NCI-H82 (cell line): ENCODE data around the gene LHX2.
"Not testable (repeated sequence)": the region's sequence is repeated elsewhere in the genome, so short reads cannot be mapped to it uniquely, and the experiment has no call there.

ENCODE experiments used
- DNase-seq: peaks from one replicate; lab custom pipeline; 2025; lab: John Stamatoyannopoulos, UW

The LHX2 gene, protein sequence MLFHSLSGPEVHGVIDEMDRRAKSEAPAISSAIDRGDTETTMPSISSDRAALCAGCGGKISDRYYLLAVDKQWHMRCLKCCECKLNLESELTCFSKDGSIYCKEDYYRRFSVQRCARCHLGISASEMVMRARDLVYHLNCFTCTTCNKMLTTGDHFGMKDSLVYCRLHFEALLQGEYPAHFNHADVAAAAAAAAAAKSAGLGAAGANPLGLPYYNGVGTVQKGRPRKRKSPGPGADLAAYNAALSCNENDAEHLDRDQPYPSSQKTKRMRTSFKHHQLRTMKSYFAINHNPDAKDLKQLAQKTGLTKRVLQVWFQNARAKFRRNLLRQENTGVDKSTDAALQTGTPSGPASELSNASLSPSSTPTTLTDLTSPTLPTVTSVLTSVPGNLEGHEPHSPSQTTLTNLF

GRCh38 chr9:124011460-124012301, at the start of gene LHX2:
Gene LHX2, plus strand, starts transcription at chr9:124011768. Its CDS starts 581 bp downstream, at chr9:124012349.
- DNase-seq: peak; percentile 95

GRCh38 chr9:123964761-123965160, 46.8 kb upstream of the LHX2 start:
- no peak for DNase-seq

DNA sequence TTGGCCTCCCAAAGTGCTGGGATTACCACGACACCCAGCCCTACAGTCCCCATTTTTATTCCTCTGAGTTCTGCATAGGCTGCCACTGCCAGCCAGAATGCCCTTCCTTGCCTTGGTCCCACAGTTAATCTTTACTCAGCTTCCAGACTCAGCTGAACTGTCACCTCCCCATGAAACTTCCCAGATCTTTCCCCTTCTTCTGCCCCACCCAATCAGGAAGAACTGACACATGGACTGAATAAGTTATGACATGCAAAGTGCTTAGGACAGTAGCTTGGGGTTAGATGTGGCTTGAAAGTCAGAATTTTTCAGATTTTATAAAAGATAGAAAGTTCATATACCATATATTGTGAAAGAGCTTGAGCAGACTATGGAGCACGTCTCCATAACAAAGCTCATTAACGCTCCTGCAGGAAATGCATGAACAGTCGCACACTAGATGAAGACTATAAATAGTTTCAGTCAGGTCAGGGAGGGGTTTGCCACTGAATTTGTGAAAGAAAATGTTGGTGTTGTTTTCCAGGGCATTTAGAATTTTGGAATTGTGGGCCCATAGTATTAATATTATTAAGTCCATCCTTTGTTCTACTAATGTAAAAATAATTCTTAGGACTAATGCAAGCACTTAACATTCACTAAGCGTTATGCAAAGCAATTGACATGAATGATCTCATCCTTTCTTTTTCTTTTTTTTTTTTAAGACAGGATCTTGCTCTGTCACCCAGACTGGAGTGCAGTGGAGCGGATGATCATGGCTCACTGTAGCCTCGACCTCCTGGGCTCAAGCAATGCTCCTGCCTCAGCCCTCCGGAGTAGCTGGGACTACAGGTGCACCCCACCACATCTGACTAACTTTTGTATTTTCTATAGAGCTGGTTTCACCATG, 45.5 kb upstream of the LHX2 start:
- DNase-seq: no peak

GRCh38 chr9:123967323-123967722, 44.2 kb upstream of the LHX2 start:
- DNase-seq: no peak

- DNase-seq: no peak
Measured at GRCh38 chr9:123972618-123973017, 39.0 kb upstream of the LHX2 start.

DNA sequence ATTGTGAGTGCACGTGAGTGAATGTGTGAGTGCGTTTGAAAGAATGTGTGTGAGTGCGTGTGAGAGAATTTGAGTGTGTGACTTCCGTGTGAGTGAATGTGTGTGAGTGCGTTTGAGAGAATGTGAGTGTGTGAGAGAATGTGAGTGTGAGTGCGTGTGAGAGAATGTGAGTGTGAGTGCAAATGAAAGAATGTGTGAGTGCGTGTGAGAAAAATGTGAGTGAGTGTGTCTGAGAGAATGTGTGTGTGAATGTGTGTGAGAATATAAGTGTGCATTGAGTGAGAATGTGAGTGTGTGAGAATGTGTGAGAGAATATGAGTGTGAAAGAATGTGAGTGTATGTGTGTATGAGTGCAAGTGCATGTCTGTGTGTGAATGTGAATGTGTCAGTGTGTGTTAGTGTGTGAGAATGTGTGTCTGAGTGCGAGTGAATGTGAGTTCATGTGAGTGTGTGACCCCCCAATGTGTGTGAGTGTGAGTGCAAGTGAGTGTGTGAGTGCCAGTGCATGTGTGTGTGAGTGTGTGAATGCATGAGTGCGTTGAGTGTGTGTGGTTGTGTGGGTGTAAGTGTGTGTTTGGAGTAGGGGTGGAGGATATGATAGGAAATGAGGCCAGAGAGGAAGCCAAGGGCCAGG, 37.9 kb upstream of the LHX2 start:
- DNase-seq: no peak

DNA sequence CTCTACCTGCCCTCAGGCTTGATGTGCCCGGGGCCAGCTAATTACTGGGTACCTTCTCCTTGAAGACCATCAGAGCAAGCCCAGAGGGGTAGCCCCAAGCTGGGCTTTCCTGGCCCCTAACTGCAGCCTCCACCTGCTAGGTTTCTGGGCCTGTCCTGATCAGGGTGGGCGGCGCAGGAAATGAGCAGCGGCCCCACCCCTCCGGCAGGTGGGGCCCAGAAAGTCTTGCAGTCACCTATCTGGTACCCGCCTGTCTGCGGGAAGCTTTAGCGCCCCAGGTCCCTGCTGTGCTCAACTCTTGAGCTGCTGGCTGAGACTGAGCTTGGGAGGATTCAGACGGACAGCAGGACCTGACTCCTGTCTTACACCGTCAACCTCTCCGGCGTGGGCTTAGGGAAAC, 37.1 kb upstream of the LHX2 start:
- DNase-seq: no peak

DNA sequence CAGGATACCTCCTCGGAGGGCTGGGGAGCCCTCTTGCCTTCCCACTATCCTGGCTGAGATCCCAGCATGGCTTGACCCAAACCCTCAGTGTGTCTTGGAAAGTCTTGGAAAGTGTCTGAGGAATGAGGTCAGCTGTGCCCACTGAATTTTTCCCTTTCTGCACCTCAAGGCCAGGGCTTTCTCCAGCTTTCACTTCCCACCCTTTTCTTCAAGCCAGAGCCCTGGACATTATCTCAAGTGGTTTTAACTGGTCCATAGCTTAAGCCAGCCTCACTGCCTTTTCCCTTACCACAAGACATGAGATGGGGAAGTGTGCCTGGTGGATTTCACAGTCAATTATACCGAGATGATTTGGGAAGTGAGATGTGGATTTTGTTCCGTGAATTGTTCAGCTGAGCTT, 35.7 kb upstream of the LHX2 start:
- no peak for DNase-seq

DNA sequence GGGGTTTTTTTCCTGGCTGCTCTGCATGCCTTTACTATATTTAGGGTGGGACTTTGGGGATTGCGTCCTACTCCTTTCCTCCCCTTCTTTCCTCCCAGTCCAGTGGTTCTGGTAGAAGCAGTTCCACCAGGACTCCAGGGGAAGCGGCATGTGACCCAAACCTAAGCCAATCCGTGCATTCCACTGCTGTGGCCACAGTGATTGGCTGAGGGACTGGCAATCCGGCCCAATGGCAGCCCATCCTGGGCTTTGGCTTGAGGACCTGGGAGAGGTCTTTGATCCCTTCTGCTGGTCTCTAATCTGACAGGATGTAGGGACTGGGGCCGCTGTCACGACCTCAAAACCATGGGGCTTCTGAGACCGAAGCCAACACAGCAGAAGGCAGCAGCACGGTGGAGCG, 35.0 kb upstream of the LHX2 start:
- DNase-seq: not testable (repeated sequence)

DNA sequence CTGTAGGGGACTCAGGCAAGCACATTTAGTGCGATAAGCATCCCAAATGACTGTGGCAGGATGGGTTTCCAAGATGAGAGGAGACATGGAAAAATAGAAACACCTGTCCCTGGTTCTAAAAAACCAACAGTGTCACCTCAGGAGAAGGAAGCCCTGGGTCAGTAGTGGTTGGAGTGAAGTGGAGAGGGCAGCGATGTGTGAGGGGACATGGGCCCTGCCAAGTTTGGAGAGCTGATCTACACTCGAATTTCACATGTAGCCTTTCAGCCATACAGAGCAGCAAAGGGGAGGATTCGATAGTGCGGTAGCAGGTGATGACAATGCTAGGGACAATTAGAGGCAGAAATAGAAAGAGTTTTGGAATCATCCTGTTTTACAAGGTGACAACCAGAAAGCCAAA, 32.6 kb upstream of the LHX2 start:
- DNase-seq: no peak

DNA sequence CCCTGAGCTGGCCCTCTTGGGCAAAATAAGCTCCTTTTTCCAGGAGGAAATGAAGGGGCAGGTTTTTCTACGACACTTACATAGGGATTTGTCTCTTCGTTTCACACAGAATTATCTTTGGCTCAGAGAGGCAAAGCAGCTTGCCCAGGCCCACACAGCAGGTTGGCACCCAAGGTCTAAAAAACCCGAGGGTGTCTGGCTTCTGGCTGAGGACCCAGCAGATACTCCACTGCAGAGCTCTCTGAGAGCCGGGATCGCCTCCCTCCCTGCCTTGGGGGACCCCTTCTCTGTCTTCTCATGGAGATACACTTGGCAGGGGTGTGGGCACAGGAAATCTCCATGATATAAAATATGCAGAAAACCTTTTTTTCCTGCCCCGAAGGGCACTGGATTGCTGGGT, 29.0 kb upstream of the LHX2 start:
- no peak for DNase-seq

- no peak for DNase-seq
Measured at GRCh38 chr9:123983047-123983446, 28.5 kb upstream of the LHX2 start.

GRCh38 chr9:123984802-123985201, 26.8 kb upstream of the LHX2 start:
- DNase-seq: no peak

DNA sequence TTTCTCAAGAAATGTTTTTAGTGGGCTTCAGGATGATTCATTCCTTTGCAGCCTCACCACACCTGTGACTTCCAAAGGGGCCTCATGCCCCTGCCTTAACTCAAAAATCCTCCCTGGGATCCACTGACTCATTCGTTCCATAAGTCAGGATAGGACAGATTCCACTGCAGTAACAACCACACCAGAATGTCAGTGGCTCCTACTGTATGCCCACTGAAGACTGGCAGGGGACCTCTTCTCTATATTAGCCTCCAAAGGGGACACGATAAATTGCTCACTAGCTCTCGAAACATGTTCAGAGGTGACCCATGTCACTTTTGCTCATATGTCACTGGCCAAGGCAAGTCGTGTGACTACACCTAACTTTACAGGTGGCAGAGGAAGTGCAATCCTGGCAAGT, 25.7 kb upstream of the LHX2 start:
- no peak for DNase-seq

DNA sequence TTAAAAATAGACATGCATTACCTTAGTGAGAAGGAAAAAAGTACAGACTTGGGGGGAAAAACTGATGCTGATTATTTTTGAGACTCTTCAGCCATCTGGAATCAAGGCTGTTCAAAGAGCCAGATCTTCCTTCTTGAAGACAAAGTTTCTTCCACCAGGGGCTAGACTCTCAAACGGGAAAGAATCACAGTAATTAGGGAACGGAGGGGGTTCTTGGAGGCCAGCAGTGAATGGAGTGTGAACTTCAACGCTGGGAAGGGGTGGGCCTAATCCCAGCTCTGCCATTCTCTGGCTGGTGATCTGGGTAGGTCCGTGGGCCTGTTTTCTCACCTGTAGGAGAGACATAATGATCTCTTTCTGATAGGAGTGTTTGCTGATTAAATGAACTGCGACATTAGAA, 21.1 kb upstream of the LHX2 start:
- DNase-seq: no peak

- not testable (repeated sequence) for DNase-seq
Measured at GRCh38 chr9:123992679-123993078, 18.9 kb upstream of the LHX2 start.

DNA sequence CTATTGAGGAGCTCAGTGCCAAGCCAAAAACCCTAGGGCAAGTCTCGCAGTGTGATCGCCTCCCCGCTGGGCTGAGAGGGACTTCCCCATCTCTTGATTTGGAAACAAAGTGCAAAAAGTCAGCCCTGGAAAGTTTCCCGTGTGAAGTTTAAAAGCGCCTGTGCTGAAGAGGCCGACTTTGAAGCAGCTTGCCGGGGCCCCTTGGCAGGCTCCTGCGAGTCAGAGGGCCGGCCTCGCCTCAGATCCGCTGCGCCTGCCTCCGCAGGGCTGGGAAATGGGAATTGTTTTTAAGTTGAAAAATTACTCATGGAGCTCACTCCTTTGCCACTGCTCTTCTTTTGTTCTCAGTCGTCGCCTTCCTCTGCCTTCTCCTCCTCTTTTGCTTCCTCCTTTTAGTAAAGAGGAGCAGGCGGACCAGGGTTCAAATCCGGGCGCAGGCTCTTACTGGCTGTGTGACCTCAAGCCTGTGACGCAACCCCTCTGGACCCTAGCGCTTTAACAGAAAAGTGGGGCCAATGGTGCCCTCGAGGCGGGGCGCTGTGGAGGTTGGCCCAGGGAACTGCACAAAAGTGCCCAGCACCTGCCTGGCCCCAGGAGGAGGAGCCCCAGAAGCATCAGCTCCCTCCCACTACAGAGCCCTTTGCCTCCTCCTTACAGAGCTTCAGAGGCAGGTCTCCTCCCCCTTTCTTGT, 14.7 kb upstream of the LHX2 start:
- DNase-seq: no peak

DNA sequence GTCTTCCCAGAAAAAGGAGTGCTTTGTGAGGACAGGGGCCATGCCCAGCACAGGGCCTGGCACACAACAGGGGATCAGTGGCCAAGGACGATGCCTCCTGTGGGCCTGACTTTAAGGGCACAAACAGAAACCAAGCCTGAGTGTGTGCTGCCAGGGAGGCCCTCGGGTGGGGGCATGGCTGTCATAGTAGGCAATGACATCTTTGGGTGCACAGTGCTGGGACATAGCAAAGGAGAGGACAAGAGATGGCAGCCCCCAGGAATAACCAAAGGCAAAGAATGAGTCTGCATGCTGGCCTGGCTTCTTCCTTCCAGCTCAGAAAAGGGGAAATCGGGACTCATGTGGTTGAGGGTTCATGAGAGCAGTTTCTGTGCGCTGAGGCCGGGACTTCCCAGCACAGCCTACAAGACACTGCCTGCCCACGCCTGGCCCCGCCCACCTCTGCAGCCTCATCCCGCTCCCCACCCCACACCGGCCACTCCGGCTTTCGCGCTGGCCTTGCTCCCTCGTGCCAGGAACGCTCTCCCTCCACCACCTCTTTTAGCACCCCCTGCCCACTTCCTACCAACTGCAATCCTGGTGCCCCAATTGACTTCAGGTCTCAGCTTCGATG, 13.8 kb upstream of the LHX2 start:
- peak; percentile 27 for DNase-seq

- DNase-seq: no peak
Measured at GRCh38 chr9:123998278-123998925, 13.2 kb upstream of the LHX2 start.

DNA sequence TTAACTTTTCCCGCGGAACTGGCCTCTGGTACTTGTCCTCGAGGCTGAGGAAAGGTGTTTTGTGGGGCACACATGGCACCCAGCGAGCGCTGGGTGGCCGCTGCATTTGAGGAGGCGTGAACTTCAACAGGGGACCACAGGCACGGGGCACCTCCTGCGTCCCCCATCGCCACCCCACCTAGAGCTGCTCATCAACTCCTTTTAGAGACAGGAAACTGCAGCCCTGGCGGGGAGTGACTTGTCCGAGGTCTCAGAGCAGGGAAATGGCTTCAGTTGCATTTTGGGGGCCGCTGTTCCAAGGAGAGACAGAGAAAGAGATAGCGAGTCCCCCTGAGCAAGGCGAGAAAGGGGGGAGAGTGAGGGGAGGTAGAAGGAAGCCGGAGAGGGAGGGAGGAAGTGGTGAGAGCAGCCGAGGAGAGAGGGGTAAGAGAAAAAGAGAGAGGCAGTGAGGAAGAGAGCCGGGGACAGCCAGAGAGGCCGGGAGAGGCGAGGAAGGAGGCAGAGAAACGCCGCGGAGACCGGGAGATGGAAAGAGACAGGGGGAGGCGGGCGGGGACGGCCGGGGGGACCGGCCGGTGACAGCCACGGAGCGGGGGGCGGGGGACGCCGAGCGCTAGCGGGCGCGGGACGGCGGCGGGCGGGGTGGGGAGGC, 12.5 kb upstream of the LHX2 start:
- peak; percentile 15 for DNase-seq
